ENCODE data around the gene POU6F2. TPM values are rescaled to one million over a fixed set of nuclear protein-coding genes. Genes with fewer than 3 reads are reported as not detected.
"Not testable (repeated sequence)": the region's sequence is repeated elsewhere in the genome, so short reads cannot be mapped to it uniquely, and the experiment has no call there.

POU6F2 gene
- total RNA-seq, 1 experiment from 2014 or later: not detected

DNA sequence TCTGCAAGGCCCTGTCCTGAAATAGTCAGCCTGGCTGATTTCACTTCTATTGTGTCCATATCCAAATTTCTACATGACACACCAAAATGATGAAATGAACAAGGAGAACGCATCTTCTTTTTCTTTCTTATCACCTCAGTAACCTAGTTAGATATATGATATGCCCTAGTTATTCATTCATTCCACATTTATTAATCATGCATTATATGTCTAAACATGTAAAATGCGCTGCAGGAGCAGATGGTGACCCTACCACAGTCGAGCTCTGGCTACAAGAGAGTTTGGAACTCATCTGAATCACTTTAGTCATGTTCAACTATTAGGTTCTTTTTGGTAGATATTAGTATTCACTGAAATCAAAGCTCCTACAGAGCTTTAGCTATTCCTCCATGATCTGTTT lies 36.9 kb upstream of the POU6F2 start:
- intact Hi-C loops (cut with micrococcal nuclease; ENCODE audit: unreplicated experiment): no loop called here
- Histone ChIP-seq H3K4me3 (ENCODE audit: low read depth, low read length, poor library complexity, severe bottlenecking) (no peak overlapping the region), H3K27ac (ENCODE audit: low read depth, low read length, poor library complexity, severe bottlenecking) (no peak overlapping the region), H3K9me3 (ENCODE audit: low read depth, low read length, poor library complexity, severe bottlenecking) (no peaks in the 10 kb centered on the region), H3K36me3 (ENCODE audit: insufficient read depth, low read length, poor library complexity, severe bottlenecking) (no peaks in the 10 kb centered on the region), H3K4me1 (ENCODE audit: insufficient read depth, low read length, poor library complexity, severe bottlenecking) (no peaks in the 10 kb centered on the region), H3K27me3 (replicated peaks; ENCODE audit: insufficient read depth, low read depth, low read length, poor library complexity) (peaks cover 16% of the 10 kb centered on the region)
- TF ChIP-seq, protein P1, sequence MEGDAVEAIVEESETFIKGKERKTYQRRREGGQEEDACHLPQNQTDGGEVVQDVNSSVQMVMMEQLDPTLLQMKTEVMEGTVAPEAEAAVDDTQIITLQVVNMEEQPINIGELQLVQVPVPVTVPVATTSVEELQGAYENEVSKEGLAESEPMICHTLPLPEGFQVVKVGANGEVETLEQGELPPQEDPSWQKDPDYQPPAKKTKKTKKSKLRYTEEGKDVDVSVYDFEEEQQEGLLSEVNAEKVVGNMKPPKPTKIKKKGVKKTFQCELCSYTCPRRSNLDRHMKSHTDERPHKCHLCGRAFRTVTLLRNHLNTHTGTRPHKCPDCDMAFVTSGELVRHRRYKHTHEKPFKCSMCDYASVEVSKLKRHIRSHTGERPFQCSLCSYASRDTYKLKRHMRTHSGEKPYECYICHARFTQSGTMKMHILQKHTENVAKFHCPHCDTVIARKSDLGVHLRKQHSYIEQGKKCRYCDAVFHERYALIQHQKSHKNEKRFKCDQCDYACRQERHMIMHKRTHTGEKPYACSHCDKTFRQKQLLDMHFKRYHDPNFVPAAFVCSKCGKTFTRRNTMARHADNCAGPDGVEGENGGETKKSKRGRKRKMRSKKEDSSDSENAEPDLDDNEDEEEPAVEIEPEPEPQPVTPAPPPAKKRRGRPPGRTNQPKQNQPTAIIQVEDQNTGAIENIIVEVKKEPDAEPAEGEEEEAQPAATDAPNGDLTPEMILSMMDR (conservative IDR thresholded peaks at IDR 0.05; ENCODE audit: low read depth, low read length): no peak
- TF ChIP-seq EZH2 (IDR thresholded peaks at IDR 0.05; ENCODE audit: borderline replicate concordance, low read depth, low read length, poor library complexity, severe bottlenecking): no peak
- no TSS peak for BruUV-seq (replicated peaks)
- ChIA-PET CTCF (no interaction called here), POLR2A (ENCODE audit: low non-redundant PET) (no interaction called here)
- DNase-seq (ENCODE audit: low spot score): no peak

DNA sequence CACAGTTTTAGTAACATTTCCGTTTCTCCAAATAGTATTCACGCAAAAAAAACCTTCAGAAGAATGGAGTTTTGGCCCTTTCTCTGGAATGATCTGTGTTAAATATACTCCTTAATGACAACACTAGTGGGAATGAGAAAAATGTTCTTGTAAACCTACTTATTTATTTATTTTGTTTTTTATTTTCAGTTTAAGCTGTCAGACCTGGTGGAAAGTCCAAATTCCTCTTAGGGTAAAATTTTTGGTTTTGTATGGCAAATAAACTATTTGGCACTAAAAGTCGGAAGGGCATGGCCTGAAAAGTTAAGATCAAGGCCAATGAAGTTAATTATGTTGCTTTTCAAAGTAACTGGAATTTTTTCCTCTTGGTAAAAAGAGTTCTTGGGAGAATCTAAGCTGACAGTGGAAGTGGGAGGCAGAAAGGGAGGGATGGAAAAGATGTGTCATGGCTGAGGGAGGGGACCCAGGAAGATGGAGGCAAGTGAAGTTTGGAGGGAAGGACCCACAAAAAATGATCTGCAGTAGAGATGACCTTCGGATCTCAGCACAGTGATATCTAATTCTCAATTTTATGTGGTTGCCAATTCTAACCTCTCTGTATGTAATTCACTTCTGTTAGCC lies 35.2 kb upstream of the POU6F2 start:
- BruUV-seq (replicated peaks): no TSS peak
- peaks cover 8% of the 10 kb centered on the region for H3K27me3 ChIP-seq (replicated peaks; ENCODE audit: insufficient read depth, low read depth, low read length, poor library complexity)
- ChIA-PET POLR2A (ENCODE audit: low non-redundant PET) (no interaction called here), CTCF (no interaction called here)
- no peaks in the 10 kb centered on the region for H3K36me3 ChIP-seq (ENCODE audit: insufficient read depth, low read length, poor library complexity, severe bottlenecking)
- DNase-seq (ENCODE audit: low spot score): no peak
- no peaks in the 10 kb centered on the region for H3K9me3 ChIP-seq (ENCODE audit: low read depth, low read length, poor library complexity, severe bottlenecking)
- no peaks in the 10 kb centered on the region for H3K4me1 ChIP-seq (ENCODE audit: insufficient read depth, low read length, poor library complexity, severe bottlenecking)
- intact Hi-C loops (cut with micrococcal nuclease; ENCODE audit: unreplicated experiment): no loop called here
- TF ChIP-seq EZH2 (IDR thresholded peaks at IDR 0.05; ENCODE audit: borderline replicate concordance, low read depth, low read length, poor library complexity, severe bottlenecking): no peak
- TF ChIP-seq, protein P1 (conservative IDR thresholded peaks at IDR 0.05; ENCODE audit: low read depth, low read length): no peak
- H3K27ac ChIP-seq (ENCODE audit: low read depth, low read length, poor library complexity, severe bottlenecking): no peak overlapping the region
- no peak overlapping the region for H3K4me3 ChIP-seq (ENCODE audit: low read depth, low read length, poor library complexity, severe bottlenecking)

DNA sequence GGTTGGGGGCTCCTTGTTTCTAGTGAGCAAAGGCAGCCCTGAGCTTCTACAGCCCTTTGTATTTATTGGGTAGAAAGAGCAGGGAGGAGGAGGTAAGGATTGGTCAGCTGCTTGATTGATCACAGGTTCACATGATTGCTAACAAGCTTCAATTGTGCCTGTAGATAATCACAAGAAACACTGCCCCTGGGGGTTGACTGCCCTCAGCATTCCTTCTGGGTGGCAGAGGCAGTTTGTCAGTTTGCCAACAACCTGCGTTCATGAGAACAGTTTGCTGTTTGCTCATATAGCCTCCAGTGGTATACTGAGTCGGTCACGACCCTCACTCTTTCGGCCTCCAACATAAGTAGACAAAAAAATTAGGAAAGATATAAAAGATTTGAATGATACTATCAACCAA lies 30.2 kb upstream of the POU6F2 start:
- H3K9me3 ChIP-seq (ENCODE audit: low read depth, low read length, poor library complexity, severe bottlenecking); H3K27ac ChIP-seq (ENCODE audit: low read depth, low read length, poor library complexity, severe bottlenecking); BruUV-seq (replicated peaks); H3K4me3 ChIP-seq (ENCODE audit: low read depth, low read length, poor library complexity, severe bottlenecking); intact Hi-C loops (cut with micrococcal nuclease; ENCODE audit: unreplicated experiment); CTCF ChIA-PET; H3K4me1 ChIP-seq (ENCODE audit: insufficient read depth, low read length, poor library complexity, severe bottlenecking); H3K27me3 ChIP-seq (replicated peaks; ENCODE audit: insufficient read depth, low read depth, low read length, poor library complexity); DNase-seq (ENCODE audit: low spot score); POLR2A ChIA-PET (ENCODE audit: low non-redundant PET); H3K36me3 ChIP-seq (ENCODE audit: insufficient read depth, low read length, poor library complexity, severe bottlenecking): not testable (repeated sequence)

DNA sequence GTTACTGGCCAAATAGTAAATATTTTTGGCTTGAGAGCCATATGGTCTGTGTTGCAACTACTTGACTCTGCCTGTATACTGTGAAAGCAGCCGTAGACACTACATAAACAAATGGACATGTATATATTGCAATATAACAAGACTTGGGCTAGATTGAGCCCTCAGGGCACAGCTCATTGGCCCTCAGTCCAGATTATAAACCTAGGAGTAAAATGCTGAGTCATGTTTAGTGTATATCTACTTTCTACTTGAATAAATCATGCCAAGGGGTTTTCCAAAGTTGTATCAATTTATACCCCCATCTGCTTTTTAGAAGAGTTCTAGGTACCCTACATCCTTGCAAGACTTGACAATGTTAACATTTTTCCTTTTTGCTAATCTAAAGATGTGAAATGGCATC lies 27.4 kb upstream of the POU6F2 start:
- no peaks in the 10 kb centered on the region for H3K36me3 ChIP-seq (ENCODE audit: insufficient read depth, low read length, poor library complexity, severe bottlenecking)
- BruUV-seq (replicated peaks): no TSS peak
- no peak overlapping the region for H3K27ac ChIP-seq (ENCODE audit: low read depth, low read length, poor library complexity, severe bottlenecking)
- CTCF ChIA-PET: no interaction called here
- intact Hi-C loops (cut with micrococcal nuclease; ENCODE audit: unreplicated experiment): no loop called here
- no peak overlapping the region for H3K4me3 ChIP-seq (ENCODE audit: low read depth, low read length, poor library complexity, severe bottlenecking)
- DNase-seq (ENCODE audit: low spot score): no peak
- no peaks in the 10 kb centered on the region for H3K4me1 ChIP-seq (ENCODE audit: insufficient read depth, low read length, poor library complexity, severe bottlenecking)
- no peaks in the 10 kb centered on the region for H3K9me3 ChIP-seq (ENCODE audit: low read depth, low read length, poor library complexity, severe bottlenecking)
- no peak for TF ChIP-seq EZH2 (IDR thresholded peaks at IDR 0.05; ENCODE audit: borderline replicate concordance, low read depth, low read length, poor library complexity, severe bottlenecking)
- TF ChIP-seq, protein P1 (conservative IDR thresholded peaks at IDR 0.05; ENCODE audit: low read depth, low read length): no peak
- no peaks in the 10 kb centered on the region for H3K27me3 ChIP-seq (replicated peaks; ENCODE audit: insufficient read depth, low read depth, low read length, poor library complexity)
- POLR2A ChIA-PET (ENCODE audit: low non-redundant PET): no interaction called here

Measured in A673 (cell line).